MM.1S (cell line): ENCODE data around the gene DDX4.

ENCODE experiments used
- DNase-seq: peaks from one replicate; pipeline ENCODE4 v3.0.0-alpha.2; 2015
- H2AFZ ChIP-seq: fragments of 300-600 bp; sonication (generic); 2 replicates; pipeline ENCODE4 v1.6.0; 2016; ENCODE audit warnings: antibody characterized with exemption, low read length
- H3F3A ChIP-seq: fragments of 300-600 bp; sonication (generic); 2 replicates; pipeline ENCODE4 v1.6.1; 2016; ENCODE audit warnings: mild to moderate bottlenecking, antibody characterized with exemption, low read length, moderate library complexity, mixed read lengths; ENCODE audit not compliant: insufficient read depth
- H3K27ac ChIP-seq: fragments of 300-600 bp; sonication (generic); 2 replicates; pipeline ENCODE4 v1.5.1; 2016; ENCODE audit warnings: mild to moderate bottlenecking, low read length
- H3K27me3 ChIP-seq: fragments of 300-600 bp; sonication (generic); replicated peaks from 2 replicates; pipeline ENCODE4 v1.6.0; 2016; ENCODE audit warnings: low read length; ENCODE audit not compliant: insufficient read depth
- H3K36me3 ChIP-seq: fragments of 300-600 bp; sonication (generic); replicated peaks from 2 replicates; pipeline ENCODE4 v1.6.1; 2016; ENCODE audit warnings: mild to moderate bottlenecking, low read length, mixed read lengths; ENCODE audit not compliant: insufficient read depth
- H3K4me1 ChIP-seq: fragments of 300-600 bp; sonication (generic); 2 replicates; pipeline ENCODE4 v1.6.1; 2016; ENCODE audit warnings: low read length, mixed read lengths
- H3K4me2 ChIP-seq: fragments of 300-600 bp; sonication (generic); 2 replicates; pipeline ENCODE4 v1.6.0; 2016; ENCODE audit warnings: low read depth, low read length
- H3K4me3 ChIP-seq: fragments of 300-600 bp; sonication (generic); 2 replicates; pipeline ENCODE4 v1.5.1; 2016; ENCODE audit warnings: low read length, mixed read lengths
- H3K79me2 ChIP-seq: fragments of 300-600 bp; sonication (generic); 2 replicates; pipeline ENCODE4 v1.6.1; 2016; ENCODE audit warnings: mixed run types, low read length, mixed read lengths
- H3K9ac ChIP-seq: fragments of 300-600 bp; sonication (generic); 2 replicates; pipeline ENCODE4 v1.6.1; 2016; ENCODE audit warnings: low read length, mixed read lengths
- H3K9me2 ChIP-seq: fragments of 300-600 bp; sonication (generic); replicated peaks from 2 replicates; pipeline ENCODE4 v1.6.1; 2016; ENCODE audit warnings: mild to moderate bottlenecking, low read length, mixed read lengths; ENCODE audit not compliant: insufficient read depth
- H3K9me3 ChIP-seq: fragments of 300-600 bp; sonication (generic); replicated peaks from 2 replicates; pipeline ENCODE4 v1.6.1; 2016; ENCODE audit warnings: mild to moderate bottlenecking, low read length, mixed read lengths; ENCODE audit not compliant: insufficient read depth
- H4K20me1 ChIP-seq: fragments of 300-600 bp; sonication (generic); 2 replicates; pipeline ENCODE4 v1.6.1; 2016; ENCODE audit warnings: mild to moderate bottlenecking, low read length, moderate library complexity, mixed read lengths; ENCODE audit not compliant: insufficient read depth
- CTCF ChIP-seq: fragments of 300-600 bp; sonication (generic); IDR thresholded peaks from 2 replicates; pipeline ENCODE4 v1.5.1; 2016; ENCODE audit warnings: antibody characterized with exemption, low read length, mixed read lengths
- EZH2 ChIP-seq: fragments of 300-600 bp; sonication (generic); optimal IDR thresholded peaks from 2 replicates; pipeline ENCODE3; 2017; ENCODE audit warnings: low read depth, mild to moderate bottlenecking, antibody characterized with exemption, low read length, mixed read lengths
- EZH2phosphoT487 ChIP-seq: fragments of 300-600 bp; sonication (generic); IDR thresholded peaks from 2 replicates; pipeline ENCODE4 v1.6.1; 2018; ENCODE audit warnings: antibody characterized with exemption, low read length

DDX4 gene

GRCh38 chr5:55853041-55853670 is 115.3 kb downstream of the DDX4 start:
- Histone ChIP-seq H3K4me2 (no peak overlapping the region), H3K27me3 (no peaks in the 10 kb centered on the region), H3K79me2 (no peaks in the 10 kb centered on the region), H4K20me1 (no peaks in the 10 kb centered on the region), H3F3A (no peaks in the 10 kb centered on the region), H3K4me3 (no peak overlapping the region), H3K9me3 (no peaks in the 10 kb centered on the region), H3K9ac (no peak overlapping the region), H3K9me2 (no peaks in the 10 kb centered on the region), H3K27ac (no peak overlapping the region), H2AFZ (no peak overlapping the region), H3K4me1 (no peaks in the 10 kb centered on the region), H3K36me3 (no peaks in the 10 kb centered on the region)
- no peak for DNase-seq
- TF ChIP-seq EZH2phosphoT487 (no peak), CTCF (no peak), EZH2 (no peak)

GRCh38 chr5:55853818-55854217 is 116.0 kb downstream of the DDX4 start:
- H4K20me1 ChIP-seq = no peaks in the 10 kb centered on the region
- DNase-seq = no peak
- no peak overlapping the region for H3K4me3 ChIP-seq
- no peak overlapping the region for H2AFZ ChIP-seq
- no peaks in the 10 kb centered on the region for H3K9me2 ChIP-seq
- H3K4me2 ChIP-seq = no peak overlapping the region
- no peaks in the 10 kb centered on the region for H3K9me3 ChIP-seq
- no peaks in the 10 kb centered on the region for H3F3A ChIP-seq
- H3K4me1 ChIP-seq = no peaks in the 10 kb centered on the region
- TF ChIP-seq EZH2 (no peak), EZH2phosphoT487 (no peak), CTCF (no peak)
- no peaks in the 10 kb centered on the region for H3K79me2 ChIP-seq
- H3K36me3 ChIP-seq = no peaks in the 10 kb centered on the region
- no peaks in the 10 kb centered on the region for H3K27me3 ChIP-seq
- H3K27ac ChIP-seq = no peak overlapping the region
- no peak overlapping the region for H3K9ac ChIP-seq

GRCh38 chr5:55855509-55855908 is 117.6 kb downstream of the DDX4 start:
- Histone ChIP-seq H3K9me3 (no peaks in the 10 kb centered on the region), H3F3A (no peaks in the 10 kb centered on the region), H3K4me2 (no peak overlapping the region), H3K27me3 (no peaks in the 10 kb centered on the region), H3K4me3 (no peak overlapping the region), H3K36me3 (no peaks in the 10 kb centered on the region), H3K27ac (no peak overlapping the region), H2AFZ (no peak overlapping the region), H3K79me2 (no peaks in the 10 kb centered on the region), H3K9ac (no peak overlapping the region), H3K4me1 (peaks cover 4% of the 10 kb centered on the region; the same call in 1 of the 2 replicates), H4K20me1 (no peaks in the 10 kb centered on the region), H3K9me2 (no peaks in the 10 kb centered on the region)
- TF ChIP-seq EZH2phosphoT487 (no peak), EZH2 (no peak), CTCF (no peak)
- no peak for DNase-seq
